Epithelial cell of prostate (primary cell): Measurements from ENCODE around the gene NUDT8.
A peak's percentile ranks its signal among the peaks of the same experiment; 100 is the strongest.
"Not testable (repeated sequence)": the region's sequence is repeated elsewhere in the genome, so short reads cannot be mapped to it uniquely, and the experiment has no call there.

Source experiments
- DNase-seq: peaks from one replicate; pipeline ENCODE4 v3.0.0-alpha.2; 2011; ENCODE audit warnings: low read depth, low spot score
- H3K27ac ChIP-seq: fragments of 450-650 bp; 2 replicates; pipeline ENCODE4 v1.5.1; 2017; ENCODE audit warnings: mild to moderate bottlenecking

The NUDT8 gene

DNA sequence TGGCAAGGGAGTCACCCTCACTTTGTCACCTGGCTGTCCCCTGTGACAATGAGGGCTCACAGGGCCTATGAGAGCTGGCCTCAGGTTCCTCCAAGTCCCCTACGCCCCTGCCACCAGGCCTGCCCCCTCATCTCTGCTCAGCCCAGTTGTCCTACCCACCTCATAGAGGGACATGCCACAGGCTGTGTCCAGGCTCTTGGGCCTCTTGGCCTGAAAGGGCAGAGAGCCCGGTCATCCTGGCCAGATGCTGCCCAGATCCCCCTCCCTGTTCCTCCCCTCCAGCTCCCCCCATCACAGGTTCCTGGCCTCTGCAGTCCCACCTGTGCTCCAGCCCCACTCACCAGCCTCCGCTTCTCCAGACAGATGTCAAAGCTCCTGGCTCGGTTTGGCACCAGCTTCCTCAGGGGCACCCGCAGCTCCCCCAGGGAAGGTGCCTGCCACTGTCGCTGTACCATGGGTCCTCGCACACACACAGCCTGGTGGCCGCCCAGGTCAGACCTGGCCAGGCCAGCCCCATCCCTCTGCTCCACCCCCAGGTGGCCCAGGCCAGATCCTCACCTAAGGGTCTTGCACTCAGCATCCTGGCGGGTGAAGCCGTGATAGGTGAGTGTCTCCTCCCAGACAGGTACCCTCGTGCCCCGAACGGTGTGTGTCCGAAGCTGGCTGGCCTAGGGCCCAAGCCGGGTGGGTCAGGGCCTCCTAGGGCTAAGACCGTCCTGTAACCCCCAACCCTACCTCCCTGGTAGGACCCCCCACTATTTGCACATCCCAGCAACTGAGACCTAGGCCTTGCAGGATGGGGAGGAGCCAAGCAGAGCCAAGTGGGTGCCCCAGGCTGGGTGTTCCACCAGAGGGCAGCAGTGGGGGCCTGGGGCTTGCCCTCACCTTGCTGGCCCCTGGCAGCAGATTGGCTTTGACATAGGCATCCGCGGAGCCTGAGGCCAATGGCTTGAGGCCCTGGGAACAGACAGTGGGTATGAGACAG lies 14.7 kb downstream of the NUDT8 start:
- no peak overlapping the region for H3K27ac ChIP-seq

DNA sequence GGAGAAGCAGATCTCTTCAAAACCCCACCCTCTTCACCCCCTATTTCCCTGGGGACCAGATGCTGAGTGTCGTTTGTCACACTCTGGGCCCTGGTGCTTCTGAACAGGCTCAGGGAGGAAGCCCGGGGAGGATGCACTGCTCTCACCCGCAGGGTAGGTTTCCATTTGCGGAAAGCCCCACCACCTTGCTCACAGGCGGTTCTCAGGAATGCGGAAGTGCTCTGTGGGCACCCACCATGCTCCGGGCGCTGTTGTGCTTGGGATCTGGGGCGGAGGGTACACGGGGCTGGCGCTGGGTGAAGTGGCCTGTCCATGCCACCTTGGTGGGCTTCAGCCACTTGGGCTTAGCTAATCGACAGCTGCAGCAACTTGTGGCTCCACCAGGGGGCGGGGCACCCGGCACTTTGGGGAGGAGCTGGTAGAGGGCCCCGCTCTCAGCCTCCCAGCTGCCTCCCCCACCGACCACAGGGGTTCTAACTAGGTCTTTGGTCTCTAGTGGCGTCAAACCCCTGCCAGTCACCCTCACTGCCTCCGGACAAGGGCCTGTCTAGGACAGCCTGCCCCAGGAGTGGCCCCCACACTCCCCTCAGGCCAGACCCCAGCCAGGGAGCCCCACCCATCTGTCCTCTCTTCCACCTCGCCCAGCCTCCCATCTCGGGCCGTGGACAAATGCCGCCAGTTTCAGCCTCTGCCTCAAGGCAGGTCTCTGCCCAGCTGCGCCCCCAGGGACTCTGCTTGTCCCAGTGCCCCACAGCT lies 15.6 kb downstream of the NUDT8 start:
- no peak for DNase-seq
- H3K27ac ChIP-seq = peak overlapping the region; percentile 16

More for the DNA sequence above, 14.7 kb downstream of the NUDT8 start:
- no peak for DNase-seq

DNA sequence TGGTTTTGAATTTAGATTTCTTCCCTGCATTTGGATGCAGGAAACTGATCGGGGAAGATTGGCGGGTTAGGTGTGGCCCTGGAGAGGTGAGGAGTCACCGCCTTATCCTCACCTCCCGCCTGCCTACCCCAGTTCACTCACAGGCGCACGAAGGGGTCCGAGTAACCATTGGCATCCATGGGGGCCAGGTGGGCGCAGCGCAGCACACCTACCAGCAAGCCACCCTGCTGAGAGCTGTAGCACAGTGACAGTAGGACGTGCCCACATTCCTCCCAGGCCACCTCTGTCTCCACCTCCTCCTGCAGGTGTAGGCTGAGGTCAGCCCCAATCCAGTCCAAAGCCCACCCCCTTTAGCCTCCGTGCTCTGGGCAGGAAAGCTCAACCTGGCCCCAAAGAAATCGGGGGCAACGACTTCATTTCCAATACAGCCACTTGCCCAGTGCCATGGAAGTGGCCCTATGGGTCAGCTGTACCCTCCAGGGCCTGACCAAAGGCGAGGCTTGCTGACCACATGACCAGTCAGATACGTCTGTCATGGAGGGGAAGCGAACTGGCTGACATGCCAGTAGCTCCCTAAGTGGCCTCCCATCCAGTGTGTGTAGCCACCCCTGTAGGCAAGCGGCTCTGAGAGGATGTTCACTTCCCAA lies 16.3 kb downstream of the NUDT8 start:
- DNase-seq = no peak
- peak overlapping the region; percentile 16 for H3K27ac ChIP-seq

DNA sequence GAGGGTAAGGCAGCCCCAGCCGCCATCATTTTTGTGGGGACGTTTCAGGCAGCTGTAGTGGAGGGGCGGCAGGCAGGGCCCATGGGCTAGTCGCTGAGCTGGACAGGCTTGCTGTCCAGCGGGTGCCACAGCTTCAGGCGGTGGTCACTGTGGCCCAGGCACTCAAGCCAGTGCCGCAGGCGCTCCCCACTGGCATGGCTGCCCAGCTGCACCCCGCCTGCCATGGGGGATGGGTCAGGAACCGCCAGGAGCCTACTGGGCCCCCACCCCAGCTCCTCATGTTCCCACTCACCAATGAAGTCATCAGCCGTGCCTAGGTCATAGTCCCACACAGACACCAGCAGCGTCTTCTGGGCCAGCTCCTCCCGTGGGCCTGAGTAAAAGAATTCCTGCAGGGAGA lies 17.0 kb downstream of the NUDT8 start:
- no peak overlapping the region for H3K27ac ChIP-seq
- DNase-seq = no peak

DNA sequence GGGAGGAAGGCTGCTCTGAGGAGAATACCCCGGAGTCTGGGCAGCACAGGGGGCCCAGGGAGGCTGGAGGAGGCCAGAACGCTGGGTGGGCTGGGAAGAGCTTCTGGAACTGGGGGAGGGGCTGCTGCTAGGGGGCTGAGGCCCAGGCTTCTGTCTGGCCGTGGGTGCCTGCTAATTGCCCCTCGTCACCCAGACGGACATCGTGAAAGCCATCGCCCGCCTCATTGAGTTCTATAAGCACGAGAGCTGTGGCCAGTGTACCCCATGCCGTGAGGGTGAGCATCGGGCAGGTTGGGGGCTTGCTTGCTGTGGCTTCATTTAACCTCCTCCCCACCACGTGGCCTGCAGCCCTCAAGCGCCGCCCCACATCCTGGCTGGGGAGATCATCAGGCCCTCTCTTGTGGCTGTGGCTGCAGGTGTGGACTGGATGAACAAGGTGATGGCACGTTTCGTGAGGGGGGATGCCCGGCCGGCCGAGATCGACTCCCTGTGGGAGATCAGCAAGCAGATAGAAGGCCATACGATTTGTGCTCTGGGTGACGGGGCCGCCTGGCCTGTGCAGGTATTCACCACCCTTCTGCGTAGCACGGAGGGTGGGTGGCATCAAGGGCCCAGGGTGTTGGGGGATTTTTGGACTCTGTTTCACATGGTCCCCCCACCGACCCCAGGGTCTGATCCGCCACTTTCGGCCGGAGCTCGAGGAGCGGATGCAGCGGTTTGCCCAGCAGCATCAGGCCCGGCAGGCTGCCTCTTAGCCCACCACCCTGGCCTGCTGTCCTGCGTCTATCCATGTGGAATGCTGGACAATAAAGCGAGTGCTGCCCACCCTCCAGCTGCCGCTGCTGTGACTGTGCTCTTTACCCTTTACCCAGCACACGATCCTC lies 17.8 kb downstream of the NUDT8 start:
- no peak overlapping the region for H3K27ac ChIP-seq
- no peak for DNase-seq

DNA sequence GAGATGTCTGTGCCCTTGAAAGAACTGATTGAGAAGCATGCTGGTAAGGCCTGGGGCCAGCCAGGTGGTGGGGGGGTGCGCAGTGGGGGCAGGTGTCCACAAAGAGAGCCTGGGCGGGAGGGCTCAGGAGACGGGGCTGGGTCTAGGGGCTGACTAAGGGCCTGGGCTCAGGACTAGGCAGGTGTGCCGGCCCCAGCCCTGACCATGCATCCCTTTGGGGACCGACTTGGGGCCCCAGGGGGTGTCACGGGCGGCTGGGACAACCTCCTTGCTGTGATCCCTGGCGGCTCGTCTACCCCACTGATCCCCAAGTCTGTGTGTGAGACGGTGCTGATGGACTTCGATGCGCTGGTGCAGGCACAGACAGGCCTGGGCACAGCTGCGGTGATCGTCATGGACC lies 18.6 kb downstream of the NUDT8 start:
- H3K27ac ChIP-seq = no peak overlapping the region
- DNase-seq = no peak

DNA sequence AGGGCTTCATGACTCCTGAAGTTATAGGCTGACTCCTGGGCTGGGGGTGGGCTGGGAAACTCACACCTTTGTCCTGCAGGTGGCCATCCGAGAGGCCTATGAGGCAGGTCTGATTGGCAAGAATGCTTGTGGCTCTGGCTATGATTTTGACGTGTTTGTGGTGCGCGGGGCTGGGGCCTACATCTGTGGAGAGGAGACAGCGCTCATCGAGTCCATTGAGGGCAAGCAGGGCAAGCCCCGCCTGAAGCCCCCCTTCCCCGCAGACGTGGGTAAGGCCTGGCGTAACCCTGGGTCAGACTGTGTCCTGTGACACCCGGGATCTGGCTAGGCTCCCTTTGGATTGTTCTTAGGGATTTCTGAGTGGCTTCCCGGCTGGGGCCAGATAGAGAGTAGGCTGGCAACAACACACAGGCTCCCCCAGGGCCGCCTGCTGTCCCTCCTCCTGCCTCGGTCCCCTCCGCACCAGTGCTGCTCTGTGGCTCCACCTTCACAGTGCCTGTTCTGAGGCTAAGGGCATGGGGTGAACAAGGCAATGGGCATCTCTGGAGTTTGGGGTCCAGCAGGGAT lies 19.4 kb downstream of the NUDT8 start:
- DNase-seq = no peak
- no peak overlapping the region for H3K27ac ChIP-seq

DNA sequence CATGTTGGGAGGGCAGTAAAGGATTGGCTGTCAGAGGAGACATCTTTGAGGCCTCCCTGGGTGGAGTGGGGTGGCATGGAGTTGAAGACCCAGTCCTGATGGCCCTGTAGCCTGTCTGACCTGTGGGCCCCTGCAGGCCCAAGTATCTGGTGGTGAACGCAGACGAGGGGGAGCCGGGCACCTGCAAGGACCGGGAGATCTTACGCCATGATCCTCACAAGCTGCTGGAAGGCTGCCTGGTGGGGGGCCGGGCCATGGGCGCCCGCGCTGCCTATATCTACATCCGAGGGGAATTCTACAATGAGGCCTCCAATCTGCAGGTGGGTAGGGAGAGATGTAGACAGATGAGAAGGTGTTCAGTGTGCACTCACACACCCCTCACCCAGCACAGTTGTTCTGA lies 20.4 kb downstream of the NUDT8 start:
- H3K27ac ChIP-seq = no peak overlapping the region
- no peak for DNase-seq

DNA sequence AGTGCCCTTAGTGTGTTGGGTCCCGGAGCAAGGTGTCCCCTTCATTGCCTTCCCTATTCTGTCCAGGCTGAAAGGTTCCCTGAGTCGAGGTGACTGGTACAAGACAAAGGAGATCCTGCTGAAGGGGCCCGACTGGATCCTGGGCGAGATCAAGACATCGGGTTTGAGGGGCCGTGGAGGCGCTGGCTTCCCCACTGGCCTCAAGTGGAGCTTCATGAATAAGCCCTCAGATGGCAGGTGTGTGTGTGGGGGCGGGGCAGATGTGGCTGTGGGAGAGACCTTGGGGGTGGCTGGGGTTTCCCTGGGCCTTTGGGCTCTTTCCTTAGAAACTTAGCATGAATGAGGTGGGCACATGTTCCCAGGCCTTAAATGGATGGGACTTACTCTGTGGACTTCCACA lies 21.3 kb downstream of the NUDT8 start:
- no peak for DNase-seq
- H3K27ac ChIP-seq = no peak overlapping the region

DNA sequence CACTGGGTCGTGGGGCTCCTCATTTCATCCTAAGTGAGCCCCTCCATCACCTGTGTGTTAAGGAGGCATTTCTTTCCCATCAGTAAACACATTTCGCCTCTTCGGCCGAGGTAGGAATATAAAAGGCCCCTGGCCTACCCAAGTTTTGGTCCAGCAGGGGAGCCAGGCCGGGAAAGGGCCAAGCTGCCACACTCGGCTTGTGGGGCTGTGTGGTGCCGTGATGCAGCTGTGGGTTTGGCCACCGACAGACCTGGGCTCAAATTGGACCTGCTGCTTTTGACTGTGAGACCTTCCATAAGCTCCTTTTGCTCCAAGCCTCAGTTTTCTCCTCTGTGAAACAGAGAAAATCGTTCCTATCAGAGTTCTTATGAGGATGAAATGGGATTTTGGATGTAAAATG lies 22.2 kb downstream of the NUDT8 start:
- H3K27ac ChIP-seq = no peak overlapping the region
- no peak for DNase-seq

DNA sequence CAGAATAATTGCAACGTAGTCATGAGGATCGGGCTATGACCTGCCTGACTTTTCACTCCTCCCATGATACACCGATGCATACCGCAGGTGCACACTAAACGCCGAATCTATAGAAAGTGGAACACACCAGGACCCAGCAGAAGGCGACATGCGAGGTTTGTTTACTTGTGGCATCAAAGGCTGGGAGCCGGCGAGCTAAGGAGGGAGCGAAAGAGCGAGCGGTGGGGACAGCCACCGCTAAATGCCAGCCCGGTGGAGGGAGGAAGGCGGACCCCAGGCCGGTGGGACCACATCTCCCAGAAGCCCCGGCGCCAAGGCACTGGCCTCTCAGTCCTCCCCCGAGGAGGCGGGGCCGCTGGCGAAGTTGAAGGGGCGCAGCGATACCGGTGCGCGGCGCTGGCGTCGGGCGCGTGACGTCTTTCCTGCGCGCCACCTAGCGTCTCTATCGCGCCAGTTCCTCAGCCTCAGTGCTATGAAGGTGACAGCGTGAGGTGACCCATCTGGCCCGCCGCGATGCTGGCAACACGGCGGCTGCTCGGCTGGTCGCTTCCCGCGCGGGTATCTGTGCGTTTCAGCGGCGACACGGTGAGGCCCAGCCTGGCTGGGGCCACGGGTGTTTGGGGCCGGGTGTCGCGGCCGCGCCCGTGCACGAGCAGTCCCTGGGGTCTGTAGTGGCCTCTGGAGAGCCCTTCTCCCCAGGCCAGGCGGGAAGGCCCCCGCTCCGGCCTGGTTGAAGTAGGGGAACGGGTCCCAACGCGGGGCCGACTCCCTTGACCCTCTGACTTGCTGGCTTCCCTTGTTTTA lies 23.0 kb downstream of the NUDT8 start, which contains the start of gene NDUFV1:
NDUFV1 (plus strand) TSS at position 445 of the 804 bp plus-strand sequence; CDS start at position 514, 69 bp downstream.
- DNase-seq = no peak

DNA sequence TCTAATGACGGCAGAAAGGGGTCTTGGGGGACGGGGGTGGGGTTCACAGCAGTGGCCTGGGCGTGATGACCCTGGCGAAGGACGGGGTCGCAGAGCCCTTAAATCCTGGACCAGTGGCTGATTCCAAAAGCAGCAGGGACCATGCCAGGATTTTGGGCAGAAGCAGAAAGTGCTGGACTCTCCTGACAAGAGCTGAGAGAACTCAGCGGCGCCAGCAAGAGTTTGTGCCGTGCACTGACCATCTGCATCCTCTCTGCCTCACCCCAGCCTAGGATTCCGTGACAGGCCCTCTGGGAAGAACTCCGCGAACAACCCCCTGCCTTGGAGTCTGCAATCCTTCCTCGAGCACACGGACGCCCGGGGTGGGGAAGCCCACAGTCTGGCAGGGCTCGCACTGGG lies 23.6 kb downstream of the NUDT8 start:
- H3K27ac ChIP-seq = no peak overlapping the region

More for the DNA sequence above, 23.0 kb downstream of the NUDT8 start, which contains the start of gene NDUFV1:
- no peak within 1 kb of the TSS for H3K27ac ChIP-seq

DNA sequence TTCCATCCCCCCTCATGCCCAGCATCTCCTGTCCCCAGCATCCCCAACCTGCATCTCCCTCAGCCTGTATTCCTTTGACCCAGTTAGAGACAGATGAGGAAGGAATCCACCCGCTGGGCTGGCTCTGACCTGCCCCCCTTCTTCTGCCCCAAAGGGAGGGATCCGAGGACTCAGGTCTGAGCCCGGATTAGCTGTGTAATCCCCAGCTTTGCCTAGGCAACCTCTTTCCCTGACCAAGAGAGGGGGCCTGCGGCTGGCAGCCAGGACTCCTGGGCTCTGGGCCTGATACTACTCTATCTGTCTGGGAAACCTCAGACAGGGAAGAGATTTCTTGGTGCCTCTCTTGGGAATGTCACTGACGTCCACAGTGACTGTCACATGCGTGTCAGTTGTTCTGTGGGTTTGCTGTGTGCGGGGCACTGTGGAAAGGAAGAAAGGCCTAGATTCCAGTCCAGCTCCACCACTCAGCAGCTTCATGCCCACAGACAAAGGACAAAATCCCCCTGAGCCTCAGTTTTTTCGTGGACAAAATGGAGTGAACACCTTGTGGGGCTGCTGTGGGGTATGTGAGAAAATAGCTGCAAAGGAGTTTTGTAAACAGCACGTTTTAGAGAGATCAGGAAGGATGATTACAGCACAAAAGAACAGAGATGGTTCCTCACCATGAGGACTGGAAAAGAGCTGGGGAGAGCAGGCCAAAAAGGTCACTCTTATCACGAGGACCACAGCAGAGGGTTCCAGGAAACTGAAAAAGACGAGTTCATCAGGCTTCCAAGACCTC lies 24.3 kb downstream of the NUDT8 start:
- no peak for DNase-seq
- no peak overlapping the region for H3K27ac ChIP-seq

More for the DNA sequence above, 23.6 kb downstream of the NUDT8 start:
- no peak for DNase-seq

DNA sequence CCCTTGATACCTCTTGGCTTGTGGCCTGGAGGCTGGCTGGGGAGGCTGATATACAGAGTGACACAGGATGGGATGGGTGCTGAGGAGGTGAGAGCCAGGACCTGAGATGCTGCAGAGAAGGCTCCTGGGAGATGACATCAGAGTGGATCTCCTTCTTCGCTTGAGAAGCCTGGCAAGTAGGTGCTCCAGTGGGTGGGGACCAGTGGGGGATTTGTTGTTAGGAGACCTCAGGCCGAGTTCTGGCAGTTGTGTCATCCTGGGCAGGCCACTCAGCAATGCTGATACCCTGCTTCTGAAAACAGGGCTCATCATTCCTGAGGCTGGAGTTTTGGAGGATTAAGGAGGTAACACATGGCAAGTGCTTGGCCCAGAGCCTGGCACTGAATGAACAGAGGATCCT lies 24.9 kb downstream of the NUDT8 start:
- H3K27ac ChIP-seq = no peak overlapping the region
- DNase-seq = no peak

DNA sequence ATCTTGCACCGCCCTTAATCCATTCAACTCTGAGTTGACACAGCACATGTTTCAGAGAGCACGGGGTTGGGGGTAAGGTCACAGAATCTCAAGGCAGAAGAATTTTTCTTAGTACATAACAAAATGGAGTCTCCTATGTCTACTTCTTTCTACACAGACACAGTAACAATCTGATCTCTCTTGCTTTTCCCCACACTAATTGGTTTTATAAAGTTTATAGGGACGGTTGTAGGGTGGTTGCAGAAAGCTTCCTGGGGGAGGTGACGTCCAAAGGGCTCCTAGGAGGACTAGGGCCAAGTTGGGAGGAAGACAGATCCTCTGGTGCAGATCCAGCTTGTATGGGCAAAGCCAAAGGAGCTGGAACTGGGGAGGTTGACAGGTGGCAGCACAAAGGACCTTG lies 25.6 kb downstream of the NUDT8 start:
- not testable (repeated sequence) for DNase-seq, H3K27ac ChIP-seq

DNA sequence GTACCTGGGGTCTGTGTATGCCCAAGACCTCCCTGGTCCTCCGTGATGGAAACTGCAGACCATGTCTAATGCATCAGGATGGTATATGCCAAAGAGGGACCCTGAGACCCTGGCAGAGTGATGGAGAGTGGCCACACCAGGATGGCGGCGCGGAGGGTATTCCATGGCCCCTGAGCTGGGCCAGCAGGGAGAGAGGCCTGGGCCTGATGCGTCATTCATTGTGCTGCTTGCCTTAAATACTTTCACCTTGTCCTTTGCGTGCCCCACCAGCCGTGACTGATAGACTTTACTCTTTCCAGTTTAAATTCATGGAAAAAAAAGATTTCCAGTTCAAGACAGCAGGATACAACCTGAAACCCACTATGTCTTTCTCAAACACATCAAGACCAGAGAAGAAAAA lies 28.6 kb downstream of the NUDT8 start:
- H3K27ac ChIP-seq = no peak overlapping the region
- no peak for DNase-seq

DNA sequence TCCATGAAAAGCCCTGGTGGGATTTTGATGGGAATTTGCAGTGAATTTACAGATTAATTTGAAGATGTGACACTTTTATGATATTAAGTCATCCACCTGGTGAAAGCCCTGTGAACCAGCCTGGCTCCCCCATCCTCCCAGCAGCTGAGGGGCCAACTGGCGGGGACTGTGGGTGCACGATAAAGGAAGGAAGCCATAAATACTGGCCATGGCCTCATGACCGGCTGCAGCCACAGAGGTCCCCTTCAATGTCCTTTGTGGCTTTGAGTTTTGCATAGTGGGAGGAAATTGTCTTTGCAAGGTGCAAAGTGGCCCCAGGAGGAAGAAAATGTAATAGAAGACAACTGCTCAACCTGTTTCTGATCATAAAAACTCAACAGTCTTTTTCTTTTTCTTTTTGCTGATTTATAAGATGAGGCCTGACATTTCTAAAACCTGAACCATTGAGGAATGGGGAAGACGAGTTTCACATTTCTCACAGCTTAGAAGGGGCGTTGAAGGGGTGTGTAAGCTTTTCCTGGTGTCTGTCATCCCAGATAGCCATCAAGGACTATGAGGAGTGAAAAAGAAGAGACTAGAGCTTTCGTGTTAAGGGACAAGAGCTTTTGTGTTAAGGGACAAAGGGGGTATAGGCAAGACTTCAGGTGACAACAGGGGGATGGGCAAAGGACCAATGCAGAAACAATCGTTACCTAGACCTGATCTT lies 29.3 kb downstream of the NUDT8 start:
- no peak for DNase-seq
- no peak overlapping the region for H3K27ac ChIP-seq
